Measurements from ENCODE around the gene TMEM273.

TMEM273 gene, protein sequence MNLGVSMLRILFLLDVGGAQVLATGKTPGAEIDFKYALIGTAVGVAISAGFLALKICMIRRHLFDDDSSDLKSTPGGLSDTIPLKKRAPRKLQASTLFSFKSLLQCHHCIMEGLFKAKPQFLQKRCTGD

GRCh38 chr10:49187950-49188761, at the start of gene TMEM273:
Gene TMEM273, minus strand, starts transcription at chr10:49188391. Its CDS starts 55 bp downstream, at chr10:49188336.
- no peak for DNase-seq (ENCODE audit: low spot score)

DNA sequence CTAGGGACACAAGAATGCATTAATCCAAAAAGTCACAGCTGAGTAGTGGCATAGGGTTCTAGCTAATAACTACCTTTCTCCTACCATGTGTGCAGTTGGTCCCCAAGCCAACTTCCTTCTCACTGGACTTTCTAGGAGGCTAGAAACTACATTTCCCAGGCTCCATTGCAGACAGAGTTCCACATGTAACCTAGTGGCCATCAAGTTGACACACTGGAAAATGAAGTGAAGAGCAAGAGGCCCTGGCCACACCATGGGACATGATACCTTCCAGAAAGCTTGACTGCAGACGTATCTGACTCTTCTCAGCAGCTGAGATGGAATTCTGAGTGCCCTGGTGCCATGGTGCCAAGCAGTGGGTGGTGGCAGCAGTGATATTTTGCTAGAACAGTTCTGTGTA, 49.8 kb upstream of the TMEM273 start:
- no peak for DNase-seq (ENCODE audit: low spot score)

- DNase-seq (ENCODE audit: low spot score), result no peak
Measured at GRCh38 chr10:49235392-49235791, 47.2 kb upstream of the TMEM273 start.

- DNase-seq (ENCODE audit: low spot score), result no peak
Measured at GRCh38 chr10:49231086-49231820, 43.1 kb upstream of the TMEM273 start.

GRCh38 chr10:49230004-49230403, 41.8 kb upstream of the TMEM273 start:
- DNase-seq (ENCODE audit: low spot score), result no peak

GRCh38 chr10:49228677-49229076, 40.5 kb upstream of the TMEM273 start:
- no peak for DNase-seq (ENCODE audit: low spot score)

DNA sequence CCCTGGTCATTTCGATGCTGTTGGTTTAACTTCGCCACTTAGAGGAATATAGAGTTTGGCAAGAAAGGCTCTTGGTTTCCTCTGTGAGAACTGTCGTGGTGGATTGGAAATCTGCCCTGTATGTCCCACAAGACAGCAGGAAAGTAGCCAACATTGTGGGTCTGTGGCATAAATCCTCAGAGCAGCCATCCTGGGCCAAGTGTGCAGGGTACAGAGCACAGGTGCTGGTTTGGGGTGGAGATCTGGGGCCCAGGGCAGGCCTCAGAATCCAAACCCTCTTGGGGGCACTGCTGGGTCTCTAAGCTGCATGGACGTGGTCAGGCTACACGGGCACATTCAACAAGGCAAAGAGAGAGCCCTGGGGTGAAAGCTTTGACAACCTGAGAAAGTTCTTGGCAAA, 39.2 kb upstream of the TMEM273 start:
- DNase-seq (ENCODE audit: low spot score), result no peak

- DNase-seq (ENCODE audit: low spot score), result no peak
Measured at GRCh38 chr10:49226594-49226993, 38.4 kb upstream of the TMEM273 start.

DNA sequence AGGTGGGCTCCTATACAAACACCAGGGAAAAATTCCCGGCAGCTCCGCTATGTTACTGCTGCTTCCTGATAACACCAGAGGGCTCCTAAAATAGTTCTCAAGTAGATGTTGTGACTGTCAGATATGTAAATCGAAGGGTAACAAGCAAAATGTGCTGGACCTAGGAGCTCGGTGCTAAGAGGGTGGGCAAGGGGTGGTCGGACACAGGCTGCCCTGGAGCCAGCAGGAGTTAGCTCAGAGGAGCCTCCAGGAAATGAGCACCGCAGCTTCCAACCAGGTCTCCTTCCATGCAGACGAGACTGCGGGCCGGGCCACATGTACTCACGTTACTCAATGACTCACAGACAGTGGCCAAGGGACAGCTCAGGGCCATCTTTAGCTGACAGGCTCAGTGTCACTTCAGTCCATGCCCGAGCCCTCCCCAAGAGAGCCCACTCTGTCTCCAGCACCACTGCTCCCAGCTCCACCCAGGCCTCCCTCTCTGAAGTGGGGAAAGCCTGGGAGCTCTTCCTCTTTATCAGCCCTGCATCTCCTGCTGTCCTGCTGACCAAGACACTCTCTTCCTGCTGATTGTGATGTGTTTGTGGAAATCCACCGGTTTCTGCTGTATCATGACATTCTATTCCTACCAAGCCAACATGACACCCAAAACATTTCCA, 37.2 kb upstream of the TMEM273 start:
- DNase-seq (ENCODE audit: low spot score), result no peak

DNA sequence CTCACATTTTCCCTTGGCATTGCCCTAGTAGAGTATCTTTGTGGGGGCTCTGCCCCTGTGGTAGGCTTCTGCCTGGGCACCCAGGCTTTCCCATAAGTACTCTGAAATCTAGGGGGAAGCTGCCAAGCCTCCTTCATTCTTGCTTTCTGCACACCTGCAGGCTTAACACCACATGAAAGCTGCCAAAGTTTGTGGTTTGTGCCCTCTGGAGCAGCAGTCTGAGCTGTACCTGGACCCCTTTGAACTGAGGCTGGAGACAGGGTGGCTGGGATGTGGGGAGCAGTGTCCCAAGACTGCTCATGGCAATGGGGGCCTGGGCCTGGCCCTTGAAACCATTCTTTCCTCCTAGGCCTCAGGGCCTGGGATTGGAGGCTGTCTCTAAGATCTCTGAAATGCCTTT, 35.0 kb upstream of the TMEM273 start:
- DNase-seq (ENCODE audit: low spot score), result no peak

- no peak for DNase-seq (ENCODE audit: low spot score)
Measured at GRCh38 chr10:49222170-49222569, 34.0 kb upstream of the TMEM273 start.

DNA sequence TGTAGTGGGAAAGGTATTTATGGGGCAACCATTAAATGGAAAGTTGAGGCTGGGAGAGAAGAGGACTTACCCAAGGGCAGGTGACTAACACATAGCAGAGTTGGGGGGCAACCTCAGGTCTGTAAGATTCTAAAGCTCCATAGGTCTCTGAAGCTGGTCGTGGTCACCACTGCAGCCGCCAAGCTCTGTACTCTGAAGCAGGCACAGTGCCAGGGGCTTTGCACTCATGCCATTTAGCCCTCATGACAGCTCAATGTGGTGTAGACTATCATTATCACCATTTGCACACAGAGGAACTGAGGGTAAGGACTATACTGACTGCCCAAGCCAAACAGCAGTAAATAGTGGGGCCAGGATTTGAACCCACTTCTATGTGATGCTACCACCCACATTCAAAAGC, 32.5 kb upstream of the TMEM273 start:
- no peak for DNase-seq (ENCODE audit: low spot score)

GRCh38 chr10:49220031-49220430, 31.8 kb upstream of the TMEM273 start:
- no peak for DNase-seq (ENCODE audit: low spot score)

GRCh38 chr10:49219248-49219647, 31.1 kb upstream of the TMEM273 start:
- no peak for DNase-seq (ENCODE audit: low spot score)

DNA sequence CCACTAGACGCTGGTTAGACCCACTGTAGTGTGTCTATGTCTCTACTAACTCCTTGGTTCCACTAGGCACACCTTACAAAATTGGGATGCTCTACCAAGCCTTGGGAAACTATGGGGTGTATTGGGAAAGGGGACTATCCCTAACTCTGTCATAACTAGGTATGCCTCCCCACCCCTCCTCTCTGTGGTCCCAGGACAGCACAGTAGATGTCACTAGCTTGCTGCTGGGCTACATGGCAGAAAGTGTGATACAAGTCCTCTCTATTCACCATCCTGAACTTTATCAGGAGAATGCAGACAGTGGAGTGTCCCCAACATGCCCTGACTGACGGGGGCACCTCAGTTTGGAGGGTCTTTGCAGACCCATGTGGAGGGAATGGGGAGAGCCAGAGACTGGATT, 30.3 kb upstream of the TMEM273 start:
- no peak for DNase-seq (ENCODE audit: low spot score)

GRCh38 chr10:49217645-49218044, 29.5 kb upstream of the TMEM273 start:
- DNase-seq (ENCODE audit: low spot score), result no peak

DNA sequence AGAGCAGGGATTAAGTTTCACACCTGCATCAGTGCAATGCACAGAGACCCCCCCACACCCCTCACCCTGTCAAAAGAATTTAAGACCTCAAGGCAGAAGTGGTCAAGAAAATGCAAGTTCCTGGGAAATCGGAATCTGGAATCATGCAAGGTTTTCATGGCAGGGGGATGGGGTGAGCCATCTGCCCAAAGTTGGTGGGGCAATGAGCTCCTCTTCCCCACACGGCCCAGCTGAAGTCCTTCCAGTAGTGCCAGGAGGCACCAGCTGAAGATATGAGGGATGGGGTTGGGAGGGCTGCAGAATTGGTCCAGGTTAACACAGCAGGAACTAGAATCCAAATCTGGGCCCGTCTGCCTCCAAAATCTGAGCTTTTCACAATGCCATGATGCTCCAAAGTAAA, 25.0 kb upstream of the TMEM273 start:
- no peak for DNase-seq (ENCODE audit: low spot score)

GRCh38 chr10:49212783-49213182, 24.6 kb upstream of the TMEM273 start:
- DNase-seq (ENCODE audit: low spot score), result no peak

- no peak for DNase-seq (ENCODE audit: low spot score)
Measured at GRCh38 chr10:49212076-49212475, 23.9 kb upstream of the TMEM273 start.

GRCh38 chr10:49208996-49209395, 20.8 kb upstream of the TMEM273 start:
- DNase-seq (ENCODE audit: low spot score), result no peak

- no peak for DNase-seq (ENCODE audit: low spot score)
Measured at GRCh38 chr10:49207936-49208487, 19.8 kb upstream of the TMEM273 start.

DNA sequence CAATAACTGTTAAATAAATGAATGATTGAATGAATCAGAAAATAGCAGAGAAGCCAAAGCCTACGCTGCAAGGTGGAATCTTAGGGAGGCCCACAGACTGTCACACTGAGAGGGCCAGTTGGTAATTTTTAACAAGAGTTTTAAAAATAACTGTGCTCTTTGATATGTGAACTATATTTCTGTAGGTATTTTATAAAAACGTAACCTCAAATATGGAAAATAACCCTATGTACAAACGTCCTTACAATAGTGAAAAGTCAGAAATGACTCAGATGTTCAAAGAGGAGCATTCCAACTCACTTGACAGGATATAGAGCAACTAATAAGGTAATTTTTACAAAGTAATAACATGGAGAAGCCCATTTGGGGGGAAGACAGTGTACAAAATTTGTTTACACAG, 18.9 kb upstream of the TMEM273 start:
- no peak for DNase-seq (ENCODE audit: low spot score)
